Testis (tissue), 2 donors: Measurements from ENCODE around the gene EPHA7.

Source experiments
- CTCF ChIP-seq, 3 experiments: fragments of 450-650 bp in 2 of 3; fragments of 200-600 bp in 1 of 3; sonication (generic) in 1 of 3; IDR thresholded peaks; one replicate each; pipeline ENCODE4 v1.5.1; 2016 to 2019; ENCODE audit warnings: antibody characterized with exemption in 3 of 3, mild to moderate bottlenecking in 2 of 3, moderate library complexity in 1 of 3
- POLR2A ChIP-seq: fragments of 450-650 bp; IDR thresholded peaks from one replicate; pipeline ENCODE4 v1.6.1; 2017; ENCODE audit warnings: antibody characterized with exemption, mild to moderate bottlenecking, moderate library complexity

GRCh38 chr6:93337014-93337413, 82.3 kb downstream of the EPHA7 start:
- TF ChIP-seq CTCF (IDR thresholded peaks at IDR 0.05) (no peak), POLR2A (no peak)
